GM10266 (cell line): ENCODE results near the gene ABCG1.
A peak's percentile ranks its signal among the peaks of the same experiment; 100 is the strongest.

Source experiments
- DNase-seq: peaks from one replicate; pipeline ENCODE4 v3.0.0; 2012; ENCODE audit errors: extremely low spot score
- CTCF ChIP-seq: IDR thresholded peaks from 2 replicates; pipeline ENCODE4 v1.5.1; 2012; ENCODE audit warnings: mild to moderate bottlenecking, low read depth; ENCODE audit not compliant: control insufficient read depth, insufficient read depth; ENCODE audit errors: missing control alignments

ABCG1 gene

GRCh38 chr21:42280356-42281180 lies 61.6 kb downstream of the ABCG1 start:
- TF ChIP-seq CTCF, result no peak

GRCh38 chr21:42281181-42281680 lies 62.3 kb downstream of the ABCG1 start:
- TF ChIP-seq CTCF, result no peak
- DNase-seq, result no peak

More at GRCh38 chr21:42280356-42281180, 61.6 kb downstream of the ABCG1 start:
- no peak for DNase-seq

- no peak for TF ChIP-seq CTCF
- DNase-seq, result no peak
Measured at GRCh38 chr21:42282021-42282420, 63.1 kb downstream of the ABCG1 start.

DNA sequence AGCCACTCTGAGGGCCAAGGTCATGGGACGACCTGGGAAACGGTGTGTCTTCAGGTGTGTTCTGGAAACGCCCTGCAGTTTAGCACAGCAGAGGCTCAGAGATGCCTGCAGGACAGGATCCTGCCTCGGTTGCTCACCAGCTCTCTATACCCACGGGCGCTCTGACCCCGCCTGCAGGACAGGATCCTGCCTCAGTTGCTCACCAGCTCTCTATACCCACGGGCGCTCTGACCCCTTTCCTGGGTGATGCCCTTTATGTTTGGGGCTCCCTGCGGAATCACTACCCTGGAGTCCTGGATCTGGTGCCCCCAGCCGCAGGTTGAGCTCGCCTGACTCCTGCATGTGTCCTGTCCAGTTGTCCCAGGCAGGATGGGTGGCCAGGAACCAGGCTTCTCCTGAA lies 63.8 kb downstream of the ABCG1 start:
- TF ChIP-seq CTCF, result no peak
- DNase-seq, result no peak

- TF ChIP-seq CTCF, result no peak
- DNase-seq, result peak; percentile 49
Measured at GRCh38 chr21:42285569-42286245, 66.8 kb downstream of the ABCG1 start.

GRCh38 chr21:42286416-42286815 lies 67.5 kb downstream of the ABCG1 start:
- TF ChIP-seq CTCF, result no peak
- peak; percentile 47 for DNase-seq
